ENCODE measurements around the gene ANTXR1. TPM values are rescaled to one million over a fixed set of nuclear protein-coding genes. Genes with fewer than 3 reads are reported as not detected.

The ANTXR1 gene
- total and polyA plus RNA-seq, 7 experiments from 2014 or later = 0.18 TPM; not detected in 6

- no peaks in the 10 kb centered on the region for H3K36me3 Mint-ChIP-seq
- Histone ChIP-seq H3K27me3 (ENCODE audit: control insufficient read depth in 2 of 2, insufficient read depth in 2 of 2, low read length in 2 of 2) (no peaks in the 10 kb centered on the region), H3K4me3 (ENCODE audit: low read length) (no peak overlapping the region), H3K27ac (ENCODE audit: low read depth, low read length) (no peak overlapping the region), H3K36me3 (ENCODE audit: control insufficient read depth in 2 of 3, insufficient read depth in 3 of 3, low read length in 3 of 3) (no peaks in the 10 kb centered on the region), H3K4me1 (ENCODE audit: control insufficient read depth in 2 of 2, insufficient read depth in 2 of 2, low read length in 2 of 2) (no peaks in the 10 kb centered on the region), H3K9me3 (ENCODE audit: control insufficient read depth in 2 of 3, low read length in 3 of 3) (no peaks in the 10 kb centered on the region)
- H3K4me3 Mint-ChIP-seq = no peak overlapping the region
- no peaks in the 10 kb centered on the region for H3K9me3 Mint-ChIP-seq
- DNase-seq (no peak), ATAC-seq (no peak)
- intact Hi-C loops (cut with micrococcal nuclease) = no loop called here
- H3K27me3 Mint-ChIP-seq = peaks cover 5 to 21% (median 7%) of the 10 kb centered on the region in 5 donors
- ChIA-PET POLR2A (no interaction called here), CTCF (no interaction called here)
- H3K4me1 Mint-ChIP-seq = no peaks in the 10 kb centered on the region
- no peak overlapping the region for H3K27ac Mint-ChIP-seq
Measured at GRCh38 chr2:69200107-69200520, 187.1 kb downstream of the ANTXR1 start.

DNA sequence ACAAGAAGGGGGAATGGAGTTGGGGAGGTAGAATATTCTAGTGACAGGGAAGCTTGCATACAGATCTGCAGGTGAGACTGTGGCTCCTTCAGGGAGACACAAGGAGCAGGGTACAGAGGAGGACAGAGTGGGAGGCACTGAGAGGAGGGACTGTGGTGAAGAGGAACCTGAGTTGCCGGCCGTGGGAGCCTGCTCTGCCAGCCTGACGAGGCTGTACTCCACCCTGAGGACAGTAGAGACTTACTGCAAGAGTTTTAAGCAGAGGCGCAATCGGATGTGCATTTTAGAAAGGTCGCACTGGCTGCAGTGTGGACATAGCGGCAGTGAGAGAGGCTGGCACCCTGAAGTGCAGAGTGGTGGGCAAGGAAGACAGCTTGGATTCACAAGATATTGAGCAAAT, 188.3 kb downstream of the ANTXR1 start:
- Mint-ChIP-seq H3K9me3 (no peaks in the 10 kb centered on the region), H3K4me3 (no peak overlapping the region), H3K27ac (no peak overlapping the region), H3K4me1 (no peaks in the 10 kb centered on the region), H3K27me3 (peaks cover 5 to 18% (median 7%) of the 10 kb centered on the region in 5 donors), H3K36me3 (no peaks in the 10 kb centered on the region)
- H3K27ac ChIP-seq (ENCODE audit: low read depth, low read length) = no peak overlapping the region
- no peaks in the 10 kb centered on the region for H3K36me3 ChIP-seq (ENCODE audit: control insufficient read depth in 2 of 3, insufficient read depth in 3 of 3, low read length in 3 of 3)
- no peak for DNase-seq
- POLR2A ChIA-PET = no interaction called here
- H3K9me3 ChIP-seq (ENCODE audit: control insufficient read depth in 2 of 3, low read length in 3 of 3) = no peaks in the 10 kb centered on the region
- intact Hi-C loops (cut with micrococcal nuclease) = no loop called here
- H3K27me3 ChIP-seq (ENCODE audit: control insufficient read depth in 2 of 2, insufficient read depth in 2 of 2, low read length in 2 of 2) = no peaks in the 10 kb centered on the region
- CTCF ChIA-PET = no interaction called here
- no peak for ATAC-seq
- H3K4me3 ChIP-seq (ENCODE audit: low read length) = no peak overlapping the region
- H3K4me1 ChIP-seq (ENCODE audit: control insufficient read depth in 2 of 2, insufficient read depth in 2 of 2, low read length in 2 of 2) = no peaks in the 10 kb centered on the region

GRCh38 chr2:69202327-69202726, 189.3 kb downstream of the ANTXR1 start:
- peaks cover 0 to 3% (median 0%) of the 10 kb centered on the region in 5 donors for H3K36me3 Mint-ChIP-seq
- H3K9me3 Mint-ChIP-seq = no peaks in the 10 kb centered on the region
- DNase-seq = no peak
- H3K27ac Mint-ChIP-seq = no peak overlapping the region
- H3K4me1 Mint-ChIP-seq = no peaks in the 10 kb centered on the region
- Histone ChIP-seq H3K4me1 (ENCODE audit: control insufficient read depth in 2 of 2, insufficient read depth in 2 of 2, low read length in 2 of 2) (no peaks in the 10 kb centered on the region), H3K9me3 (ENCODE audit: control insufficient read depth in 2 of 3, low read length in 3 of 3) (no peaks in the 10 kb centered on the region), H3K27ac (ENCODE audit: low read depth, low read length) (no peak overlapping the region), H3K36me3 (ENCODE audit: control insufficient read depth in 2 of 3, insufficient read depth in 3 of 3, low read length in 3 of 3) (no peaks in the 10 kb centered on the region), H3K4me3 (ENCODE audit: low read length) (no peak overlapping the region), H3K27me3 (ENCODE audit: control insufficient read depth in 2 of 2, insufficient read depth in 2 of 2, low read length in 2 of 2) (no peaks in the 10 kb centered on the region)
- POLR2A ChIA-PET = no interaction called here
- ATAC-seq = no peak
- H3K27me3 Mint-ChIP-seq = peaks cover 7 to 17% (median 10%) of the 10 kb centered on the region in 5 donors
- intact Hi-C loops (cut with micrococcal nuclease) = no loop called here
- no peak overlapping the region for H3K4me3 Mint-ChIP-seq
- CTCF ChIA-PET = interaction anchor here (0.6 kb wide), 1 partner anchor 1651 kb away, joined by 3 read pairs; no protein-coding TSS in a partner anchor

GRCh38 chr2:69203166-69203985, 190.4 kb downstream of the ANTXR1 start:
- DNase-seq = no peak
- Mint-ChIP-seq H3K4me3 (no peak overlapping the region), H3K9me3 (peaks cover 0 to 3% (median 0%) of the 10 kb centered on the region in 11 donors), H3K27me3 (peaks cover 7 to 18% (median 11%) of the 10 kb centered on the region in 5 donors), H3K4me1 (no peaks in the 10 kb centered on the region), H3K27ac (no peak overlapping the region), H3K36me3 (peaks cover 0 to 4% (median 0%) of the 10 kb centered on the region in 5 donors)
- no peak for ATAC-seq
- Histone ChIP-seq H3K36me3 (ENCODE audit: control insufficient read depth in 2 of 3, insufficient read depth in 3 of 3, low read length in 3 of 3) (no peaks in the 10 kb centered on the region), H3K4me1 (ENCODE audit: control insufficient read depth in 2 of 2, insufficient read depth in 2 of 2, low read length in 2 of 2) (no peaks in the 10 kb centered on the region), H3K27ac (ENCODE audit: low read depth, low read length) (no peak overlapping the region), H3K4me3 (ENCODE audit: low read length) (no peak overlapping the region), H3K27me3 (ENCODE audit: control insufficient read depth in 2 of 2, insufficient read depth in 2 of 2, low read length in 2 of 2) (no peaks in the 10 kb centered on the region), H3K9me3 (ENCODE audit: control insufficient read depth in 2 of 3, low read length in 3 of 3) (no peaks in the 10 kb centered on the region)
- CTCF ChIA-PET = no interaction called here
- intact Hi-C loops (cut with micrococcal nuclease) = no loop called here
- POLR2A ChIA-PET = no interaction called here

GRCh38 chr2:69204654-69205053, 191.7 kb downstream of the ANTXR1 start:
- no peaks in the 10 kb centered on the region for H3K4me1 Mint-ChIP-seq
- no peaks in the 10 kb centered on the region for H3K36me3 ChIP-seq (ENCODE audit: control insufficient read depth in 2 of 3, insufficient read depth in 3 of 3, low read length in 3 of 3)
- POLR2A ChIA-PET = no interaction called here
- no peaks in the 10 kb centered on the region for H3K4me1 ChIP-seq (ENCODE audit: control insufficient read depth in 2 of 2, insufficient read depth in 2 of 2, low read length in 2 of 2)
- H3K27ac Mint-ChIP-seq = no peak overlapping the region
- H3K4me3 ChIP-seq (ENCODE audit: low read length) = no peak overlapping the region
- H3K9me3 Mint-ChIP-seq = peaks cover 0 to 3% (median 0%) of the 10 kb centered on the region in 11 donors
- CTCF ChIA-PET = no interaction called here
- DNase-seq = no peak
- ATAC-seq = no peak
- intact Hi-C loops (cut with micrococcal nuclease) = no loop called here
- H3K27me3 ChIP-seq (ENCODE audit: control insufficient read depth in 2 of 2, insufficient read depth in 2 of 2, low read length in 2 of 2) = no peaks in the 10 kb centered on the region
- H3K4me3 Mint-ChIP-seq = no peak overlapping the region
- H3K36me3 Mint-ChIP-seq = peaks cover 0 to 4% (median 0%) of the 10 kb centered on the region in 5 donors
- H3K27me3 Mint-ChIP-seq = peaks cover 7 to 13% (median 11%) of the 10 kb centered on the region in 5 donors
- no peaks in the 10 kb centered on the region for H3K9me3 ChIP-seq (ENCODE audit: control insufficient read depth in 2 of 3, low read length in 3 of 3)
- no peak overlapping the region for H3K27ac ChIP-seq (ENCODE audit: low read depth, low read length)

DNA sequence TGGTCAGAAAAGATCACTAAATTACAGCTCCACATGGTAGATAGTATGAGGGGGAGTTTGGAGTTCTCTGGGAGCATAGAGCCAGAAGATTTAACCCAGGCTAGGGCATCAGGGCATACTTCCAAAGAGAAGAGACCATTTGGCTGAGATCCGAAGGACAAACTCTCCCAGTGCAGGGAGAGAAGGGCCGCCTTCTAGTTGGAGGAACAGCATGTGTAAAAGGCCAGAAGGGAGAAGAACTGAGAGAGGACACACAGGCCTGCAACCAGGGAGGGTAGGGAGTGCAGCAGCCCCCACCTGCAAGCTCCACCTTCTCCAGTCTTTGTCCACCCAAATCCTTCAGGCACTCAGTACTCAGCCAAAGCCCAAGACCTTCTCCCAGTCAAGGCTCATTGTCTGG, 192.1 kb downstream of the ANTXR1 start:
- ChIA-PET POLR2A (interaction anchor here (0.7 kb wide), 1 partner anchor 570 kb away, joined by 3 read pairs; no protein-coding TSS in a partner anchor), CTCF (no interaction called here)
- Mint-ChIP-seq H3K4me3 (no peak overlapping the region), H3K36me3 (peaks cover 0 to 4% (median 0%) of the 10 kb centered on the region in 5 donors), H3K27me3 (peaks cover 7 to 13% (median 11%) of the 10 kb centered on the region in 5 donors), H3K9me3 (peaks cover 0 to 3% (median 0%) of the 10 kb centered on the region in 11 donors), H3K27ac (no peak overlapping the region), H3K4me1 (no peaks in the 10 kb centered on the region)
- Histone ChIP-seq H3K27me3 (ENCODE audit: control insufficient read depth in 2 of 2, insufficient read depth in 2 of 2, low read length in 2 of 2) (no peaks in the 10 kb centered on the region), H3K36me3 (ENCODE audit: control insufficient read depth in 2 of 3, insufficient read depth in 3 of 3, low read length in 3 of 3) (no peaks in the 10 kb centered on the region), H3K9me3 (ENCODE audit: control insufficient read depth in 2 of 3, low read length in 3 of 3) (no peaks in the 10 kb centered on the region), H3K4me1 (ENCODE audit: control insufficient read depth in 2 of 2, insufficient read depth in 2 of 2, low read length in 2 of 2) (no peaks in the 10 kb centered on the region), H3K27ac (ENCODE audit: low read depth, low read length) (no peak overlapping the region), H3K4me3 (ENCODE audit: low read length) (no peak overlapping the region)
- DNase-seq (no peak), ATAC-seq (no peak)
- intact Hi-C loops (cut with micrococcal nuclease) = no loop called here

DNA sequence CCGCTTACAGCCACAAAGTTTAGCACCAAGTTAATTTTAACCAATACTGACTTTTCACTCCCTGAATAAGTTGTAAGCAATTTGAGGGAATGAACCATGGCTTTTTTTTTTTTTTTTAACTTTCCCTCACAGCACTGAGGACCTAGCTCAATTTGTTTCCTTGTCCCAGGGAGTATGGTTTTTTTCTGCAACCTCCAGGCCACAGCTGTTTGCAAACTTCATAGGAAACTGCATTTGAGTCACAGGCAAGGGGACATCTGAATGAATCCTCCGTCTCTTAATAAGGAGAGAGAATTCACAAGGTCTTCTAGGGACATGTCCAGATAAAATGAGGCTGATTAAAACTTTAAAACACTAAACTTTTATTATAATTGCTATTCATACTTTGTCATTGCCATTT, 192.5 kb downstream of the ANTXR1 start:
- H3K9me3 ChIP-seq (ENCODE audit: control insufficient read depth in 2 of 3, low read length in 3 of 3) = no peaks in the 10 kb centered on the region
- POLR2A ChIA-PET = interaction anchor here (0.7 kb wide), 1 partner anchor 570 kb away, joined by 3 read pairs; no protein-coding TSS in a partner anchor
- CTCF ChIA-PET = no interaction called here

More for the DNA sequence above, 192.5 kb downstream of the ANTXR1 start:
- Histone ChIP-seq H3K27me3 (ENCODE audit: control insufficient read depth in 2 of 2, insufficient read depth in 2 of 2, low read length in 2 of 2) (no peaks in the 10 kb centered on the region), H3K4me1 (ENCODE audit: control insufficient read depth in 2 of 2, insufficient read depth in 2 of 2, low read length in 2 of 2) (no peaks in the 10 kb centered on the region), H3K4me3 (ENCODE audit: low read length) (no peak overlapping the region), H3K27ac (ENCODE audit: low read depth, low read length) (no peak overlapping the region), H3K36me3 (ENCODE audit: control insufficient read depth in 2 of 3, insufficient read depth in 3 of 3, low read length in 3 of 3) (no peaks in the 10 kb centered on the region)
- intact Hi-C loops (cut with micrococcal nuclease) = no loop called here
- H3K4me1 Mint-ChIP-seq = no peaks in the 10 kb centered on the region
- H3K36me3 Mint-ChIP-seq = peaks cover 0 to 4% (median 0%) of the 10 kb centered on the region in 5 donors
- H3K9me3 Mint-ChIP-seq = peaks cover 0 to 3% (median 0%) of the 10 kb centered on the region in 11 donors
- H3K27ac Mint-ChIP-seq = no peak overlapping the region
- peaks cover 7 to 13% (median 11%) of the 10 kb centered on the region in 5 donors for H3K27me3 Mint-ChIP-seq
- DNase-seq (no peak), ATAC-seq (no peak)
- no peak overlapping the region for H3K4me3 Mint-ChIP-seq

All from naive thymus-derived CD4-positive, alpha-beta T cell (primary cell).